ENCODE measurements around the gene AMY1A.
"Not testable (repeated sequence)": the region's sequence is repeated elsewhere in the genome, so short reads cannot be mapped to it uniquely, and the experiment has no call there.

The AMY1A gene

GRCh38 chr1:103655460-103655859 is at the start of gene AMY1A:
Gene AMY1A, plus strand, starts transcription at chr1:103655760. Its CDS starts 571 bp downstream, at chr1:103656331.
- not testable (repeated sequence) for DNase-seq

DNA sequence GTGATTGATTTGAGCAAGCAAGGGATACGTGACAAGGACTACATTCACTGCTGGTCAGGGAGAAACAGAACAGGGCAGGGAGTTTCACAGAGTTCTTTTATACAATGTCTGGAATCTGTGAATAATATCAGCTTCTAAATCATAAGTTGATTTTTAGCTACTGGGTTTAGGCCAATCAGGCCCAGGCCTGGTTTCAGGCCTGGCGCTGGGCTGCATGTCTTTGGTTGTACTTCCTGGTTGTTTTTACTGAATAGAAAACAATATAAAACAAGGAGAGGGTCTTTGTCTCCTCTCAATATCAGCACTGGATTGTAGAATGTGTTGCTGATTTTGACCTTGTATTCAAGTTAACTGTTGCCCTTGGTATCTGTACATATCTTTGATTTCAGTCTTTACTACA is 39.2 kb upstream of the AMY1A start:
- no peak for DNase-seq

DNA sequence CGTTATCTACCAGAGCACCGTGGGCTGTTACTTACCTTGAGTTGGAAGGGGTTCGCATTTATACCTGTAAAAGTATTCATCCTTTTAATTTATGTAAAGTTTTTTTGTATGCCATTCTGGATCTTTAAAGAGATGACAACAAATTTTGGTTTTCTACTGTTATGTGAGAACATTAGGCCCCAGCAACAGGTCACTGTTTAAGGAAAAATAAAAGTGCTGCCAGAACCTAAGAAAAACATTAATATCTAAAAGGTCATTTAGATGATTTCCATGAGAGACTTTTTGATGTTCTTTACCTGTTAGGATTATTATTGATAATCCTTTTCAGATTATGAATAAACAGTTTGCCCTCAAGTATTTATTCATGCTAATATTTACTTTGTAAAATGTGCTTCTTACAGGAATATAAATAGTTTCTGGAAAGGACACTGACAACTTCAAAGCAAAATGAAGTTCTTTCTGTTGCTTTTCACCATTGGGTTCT is 38.5 kb upstream of the AMY1A start, which contains the start of gene AMY2A:
Gene AMY2A (plus strand): TSS at position 434 of the 484 bp plus-strand sequence. CDS start 14 bp downstream, at position 448.
- DNase-seq, result not testable (repeated sequence)

GRCh38 chr1:103627436-103627835 is 28.1 kb upstream of the AMY1A start:
- not testable (repeated sequence) for DNase-seq

- not testable (repeated sequence) for DNase-seq
Observed at GRCh38 chr1:103641194-103641593, 14.4 kb upstream of the AMY1A start.

DNA sequence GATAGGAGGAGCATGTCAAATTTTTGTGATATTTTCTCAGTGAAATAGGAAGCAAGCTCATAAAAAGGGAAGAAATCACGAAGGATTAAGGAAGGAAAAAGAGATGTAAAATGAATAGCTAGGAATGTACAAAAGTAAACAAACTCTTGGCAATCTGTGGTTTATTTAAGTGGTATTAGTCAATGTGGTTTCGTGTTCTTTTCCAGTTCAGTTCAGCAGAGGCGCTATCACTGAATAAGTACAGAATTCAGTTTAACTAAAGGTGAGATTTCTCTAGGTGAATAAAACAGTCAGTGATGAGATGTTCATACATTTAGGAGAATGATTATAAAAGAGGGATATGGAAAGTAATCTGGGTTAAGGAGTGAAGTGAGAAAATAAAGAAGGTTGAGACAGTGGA is 11.7 kb upstream of the AMY1A start:
- not testable (repeated sequence) for DNase-seq

GRCh38 chr1:103650305-103650704 is 5.3 kb upstream of the AMY1A start:
- DNase-seq, result not testable (repeated sequence)

DNA sequence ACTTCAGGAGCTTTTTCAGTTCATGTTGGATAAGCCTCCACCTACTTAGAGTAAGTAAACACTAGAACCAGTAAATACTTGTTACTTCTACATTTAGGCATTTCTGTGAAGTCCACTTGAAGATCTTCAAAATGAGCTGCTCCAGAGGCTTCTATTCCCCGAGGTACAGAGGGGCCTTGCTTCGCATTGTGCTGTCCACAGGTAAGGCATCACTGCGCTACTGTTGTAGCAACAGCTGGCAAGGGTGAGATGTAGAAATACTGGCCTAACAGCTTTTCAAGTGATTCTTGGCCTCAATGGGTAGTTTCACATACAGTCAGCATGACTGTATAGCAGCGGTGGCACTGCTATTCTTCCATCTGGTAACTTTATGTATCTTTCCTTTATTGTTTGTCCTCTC is 4.7 kb upstream of the AMY1A start:
- not testable (repeated sequence) for DNase-seq

- not testable (repeated sequence) for DNase-seq
Observed at GRCh38 chr1:103654133-103654532, 1.4 kb upstream of the AMY1A start.

DNA sequence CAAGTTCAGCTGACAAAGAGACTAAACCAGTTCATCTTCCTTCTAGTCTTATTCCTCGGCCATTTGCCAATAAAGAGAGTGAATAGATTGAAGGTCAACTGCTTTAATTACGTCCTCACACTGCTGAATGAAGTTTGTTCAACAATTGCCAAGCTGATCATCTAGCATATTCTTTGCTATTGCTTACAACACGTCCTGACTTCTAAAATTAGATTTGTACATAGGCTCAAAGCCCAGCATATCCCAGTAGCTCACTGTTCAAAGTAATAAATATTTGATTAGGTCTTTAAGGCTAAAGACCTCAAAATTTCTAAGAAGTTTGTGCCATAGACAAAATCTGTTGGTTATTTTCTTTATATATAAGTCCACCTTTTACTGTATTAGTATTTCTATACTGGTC is 20.8 kb downstream of the AMY1A start:
- DNase-seq, result not testable (repeated sequence)

DNA sequence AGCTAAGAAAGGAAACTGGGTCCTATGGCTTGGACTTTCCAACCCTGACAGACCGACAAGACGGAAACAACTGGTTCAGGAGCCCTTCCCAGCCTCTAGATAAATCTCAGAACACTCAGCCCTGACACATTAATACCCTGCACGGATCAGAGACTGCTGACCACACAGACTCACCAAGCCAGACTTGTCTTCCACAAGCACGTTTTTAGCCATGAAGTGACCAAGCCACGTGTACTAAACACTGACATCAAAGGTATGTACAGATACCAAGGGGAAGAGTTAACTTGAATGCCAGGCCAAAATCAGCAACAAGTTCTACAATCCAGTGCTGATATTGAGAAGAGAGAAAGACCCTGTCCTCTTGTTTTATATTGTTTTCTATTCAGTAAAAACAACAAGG is 40.5 kb downstream of the AMY1A start, which contains the start of gene AMY1B:
Gene AMY1B (minus strand): TSS at position 101 of the 400 bp plus-strand sequence. CDS start 571 bp downstream, outside the sequence.
- DNase-seq, result not testable (repeated sequence)

- not testable (repeated sequence) for DNase-seq
Observed at GRCh38 chr1:103697430-103697829, 41.9 kb downstream of the AMY1A start.

DNA sequence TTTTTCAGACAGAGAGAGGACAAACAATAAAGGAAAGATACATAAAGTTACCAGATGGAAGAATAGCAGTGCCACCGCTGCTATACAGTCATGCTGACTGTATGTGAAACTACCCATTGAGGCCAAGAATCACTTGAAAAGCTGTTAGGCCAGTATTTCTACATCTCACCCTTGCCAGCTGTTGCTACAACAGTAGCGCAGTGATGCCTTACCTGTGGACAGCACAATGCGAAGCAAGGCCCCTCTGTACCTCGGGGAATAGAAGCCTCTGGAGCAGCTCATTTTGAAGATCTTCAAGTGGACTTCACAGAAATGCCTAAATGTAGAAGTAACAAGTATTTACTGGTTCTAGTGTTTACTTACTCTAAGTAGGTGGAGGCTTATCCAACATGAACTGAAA is 45.1 kb downstream of the AMY1A start:
- DNase-seq, result not testable (repeated sequence)

DNA sequence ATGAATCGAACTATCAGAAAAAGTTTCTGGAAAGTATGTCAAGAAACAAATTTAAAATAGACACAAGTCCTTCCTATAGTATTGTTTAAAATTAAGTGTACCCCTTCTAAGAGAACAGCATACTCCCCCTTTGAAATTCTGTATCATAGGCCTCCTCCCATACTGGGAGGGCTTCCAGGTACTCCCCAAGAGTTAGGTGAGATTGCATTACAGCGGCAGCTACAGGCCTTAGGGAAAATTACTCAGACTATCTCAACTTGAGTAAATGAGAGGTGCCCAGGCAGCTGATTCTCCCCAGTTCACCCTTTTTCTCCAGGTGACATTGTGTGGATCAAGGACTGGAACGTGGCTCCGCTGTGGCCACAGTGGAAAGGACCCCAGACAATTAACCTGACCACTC is 45.7 kb downstream of the AMY1A start:
- not testable (repeated sequence) for DNase-seq

DNA sequence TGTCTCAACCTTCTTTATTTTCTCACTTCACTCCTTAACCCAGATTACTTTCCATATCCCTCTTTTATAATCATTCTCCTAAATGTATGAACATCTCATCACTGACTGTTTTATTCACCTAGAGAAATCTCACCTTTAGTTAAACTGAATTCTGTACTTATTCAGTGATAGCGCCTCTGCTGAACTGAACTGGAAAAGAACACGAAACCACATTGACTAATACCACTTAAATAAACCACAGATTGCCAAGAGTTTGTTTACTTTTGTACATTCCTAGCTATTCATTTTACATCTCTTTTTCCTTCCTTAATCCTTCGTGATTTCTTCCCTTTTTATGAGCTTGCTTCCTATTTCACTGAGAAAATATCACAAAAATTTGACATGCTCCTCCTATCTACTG is 52.1 kb downstream of the AMY1A start:
- not testable (repeated sequence) for DNase-seq

GRCh38 chr1:103710381-103710780 is 54.8 kb downstream of the AMY1A start:
- DNase-seq, result not testable (repeated sequence)

All from NCI-H1694 (cell line).